Measurements from ENCODE around the gene POLR3GL.

Gene POLR3GL

DNA sequence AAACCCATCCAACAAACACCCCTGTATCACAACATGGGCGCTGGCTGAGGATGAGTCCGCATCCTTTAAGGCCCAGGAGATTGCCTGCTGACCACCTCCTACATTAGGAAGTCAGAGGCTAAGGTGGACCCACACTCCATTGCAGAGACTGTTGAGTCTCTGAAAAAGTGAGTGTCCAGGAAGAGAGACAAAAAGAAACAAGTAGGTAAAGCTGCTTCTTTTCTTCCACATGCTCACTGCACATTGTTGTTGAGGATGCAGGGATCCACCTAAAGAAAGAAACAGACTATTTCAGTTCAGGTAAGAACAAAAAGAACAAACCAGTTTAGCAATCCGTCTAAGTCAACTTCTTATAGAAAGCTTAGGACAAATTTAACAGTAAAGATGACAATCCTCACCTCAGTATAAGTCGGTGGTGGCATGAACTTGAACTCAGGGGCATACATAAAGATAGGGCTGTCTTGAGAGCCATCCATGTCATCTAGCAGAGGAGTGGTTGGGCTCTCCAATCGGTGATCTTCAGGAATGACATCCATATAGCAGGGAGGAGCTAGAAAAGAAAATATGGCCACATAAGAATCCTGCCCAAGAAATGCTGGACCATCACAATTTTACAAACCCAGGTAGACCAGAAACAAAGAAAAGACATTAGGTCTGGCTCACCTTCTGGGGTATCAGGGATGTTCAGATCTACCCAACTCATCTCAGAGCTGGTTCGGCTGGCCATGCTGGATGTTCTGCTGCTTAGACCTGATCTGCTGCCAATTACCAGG, 29.3 kb downstream of the POLR3GL start:
- H3K79me2 ChIP-seq (ENCODE audit: insufficient read depth, low read length): peaks cover 18% of the 10 kb centered on the region
- H3K27ac ChIP-seq (ENCODE audit: low read length): no peak overlapping the region
- no peaks in the 10 kb centered on the region for H3K27me3 ChIP-seq (ENCODE audit: insufficient read depth, low read length, poor library complexity)
- H3K4me3 ChIP-seq (ENCODE audit: low read depth in 1 of 2, low read length in 2 of 2): no peak overlapping the region
- no peak overlapping the region for H2AFZ ChIP-seq (ENCODE audit: low read depth, low read length)
- TF ChIP-seq, protein P1, sequence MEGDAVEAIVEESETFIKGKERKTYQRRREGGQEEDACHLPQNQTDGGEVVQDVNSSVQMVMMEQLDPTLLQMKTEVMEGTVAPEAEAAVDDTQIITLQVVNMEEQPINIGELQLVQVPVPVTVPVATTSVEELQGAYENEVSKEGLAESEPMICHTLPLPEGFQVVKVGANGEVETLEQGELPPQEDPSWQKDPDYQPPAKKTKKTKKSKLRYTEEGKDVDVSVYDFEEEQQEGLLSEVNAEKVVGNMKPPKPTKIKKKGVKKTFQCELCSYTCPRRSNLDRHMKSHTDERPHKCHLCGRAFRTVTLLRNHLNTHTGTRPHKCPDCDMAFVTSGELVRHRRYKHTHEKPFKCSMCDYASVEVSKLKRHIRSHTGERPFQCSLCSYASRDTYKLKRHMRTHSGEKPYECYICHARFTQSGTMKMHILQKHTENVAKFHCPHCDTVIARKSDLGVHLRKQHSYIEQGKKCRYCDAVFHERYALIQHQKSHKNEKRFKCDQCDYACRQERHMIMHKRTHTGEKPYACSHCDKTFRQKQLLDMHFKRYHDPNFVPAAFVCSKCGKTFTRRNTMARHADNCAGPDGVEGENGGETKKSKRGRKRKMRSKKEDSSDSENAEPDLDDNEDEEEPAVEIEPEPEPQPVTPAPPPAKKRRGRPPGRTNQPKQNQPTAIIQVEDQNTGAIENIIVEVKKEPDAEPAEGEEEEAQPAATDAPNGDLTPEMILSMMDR (IDR thresholded peaks at IDR 0.05; ENCODE audit: borderline replicate concordance, extremely low read depth, low read length, poor library complexity, severe bottlenecking): no peak
- no peak for TF ChIP-seq EZH2 (IDR thresholded peaks at IDR 0.05; ENCODE audit: borderline replicate concordance, low read depth, low read length, severe bottlenecking)
- peaks cover 18% of the 10 kb centered on the region for H3K36me3 ChIP-seq (ENCODE audit: insufficient read depth, low read length)
- no peaks in the 10 kb centered on the region for H4K20me1 ChIP-seq (ENCODE audit: insufficient read depth, low read length)
- no peak overlapping the region for H3K9ac ChIP-seq (ENCODE audit: low read depth, low read length)
- DNase-seq (no peak), ATAC-seq (ENCODE audit: insufficient read depth, low read depth) (no peak)
- peaks cover 46% of the 10 kb centered on the region for H3K4me1 ChIP-seq (ENCODE audit: insufficient read depth, low read length)
- H3K4me2 ChIP-seq (ENCODE audit: insufficient read depth, low read length): peak overlapping the region; percentile 97; the same call in 1 of the 2 replicates
- no peaks in the 10 kb centered on the region for H3K9me3 ChIP-seq (ENCODE audit: insufficient read depth, low read length, severe bottlenecking)

DNA sequence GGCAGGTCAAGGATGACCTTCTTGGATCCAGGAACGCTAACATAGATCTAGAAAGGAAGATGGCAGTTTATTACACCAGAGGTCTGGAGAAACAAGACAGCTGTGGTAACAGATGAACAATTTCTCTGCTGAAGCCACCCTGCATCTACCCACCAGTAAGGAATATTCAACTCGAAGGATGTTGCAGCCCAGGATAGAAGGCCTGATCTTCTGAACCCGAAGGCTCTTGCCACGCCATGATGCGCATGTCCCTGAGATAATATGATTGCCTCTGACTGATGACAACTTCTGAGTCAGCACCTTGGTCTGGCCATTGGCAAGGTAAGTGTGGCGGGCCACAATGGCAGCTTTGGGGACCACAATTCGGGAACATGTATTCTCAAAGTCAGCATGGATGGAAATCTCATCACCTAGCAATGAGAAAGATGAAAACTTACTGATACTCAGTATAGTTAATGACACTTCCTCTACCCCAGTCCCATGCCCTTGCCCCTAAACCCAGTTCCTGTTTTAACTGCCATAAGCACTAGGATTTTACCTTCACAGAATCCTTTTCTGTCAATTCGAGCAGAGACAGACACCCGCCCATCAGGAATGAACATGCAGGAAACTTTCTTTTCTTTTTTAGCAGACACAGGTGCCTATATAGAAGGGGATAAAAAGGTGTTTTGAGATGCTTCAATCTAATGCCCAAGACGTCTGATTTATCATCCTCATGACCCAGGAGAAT, 30.1 kb downstream of the POLR3GL start:
- no peak for TF ChIP-seq EZH2 (IDR thresholded peaks at IDR 0.05; ENCODE audit: borderline replicate concordance, low read depth, low read length, severe bottlenecking)
- TF ChIP-seq, protein P1 (IDR thresholded peaks at IDR 0.05; ENCODE audit: borderline replicate concordance, extremely low read depth, low read length, poor library complexity, severe bottlenecking): no peak
- H4K20me1 ChIP-seq (ENCODE audit: insufficient read depth, low read length): no peaks in the 10 kb centered on the region
- peaks cover 18% of the 10 kb centered on the region for H3K36me3 ChIP-seq (ENCODE audit: insufficient read depth, low read length)
- H3K27ac ChIP-seq (ENCODE audit: low read length): no peak overlapping the region
- H3K9me3 ChIP-seq (ENCODE audit: insufficient read depth, low read length, severe bottlenecking): no peaks in the 10 kb centered on the region
- H2AFZ ChIP-seq (ENCODE audit: low read depth, low read length): no peak overlapping the region
- peak overlapping the region; percentile 97 for H3K4me2 ChIP-seq (ENCODE audit: insufficient read depth, low read length)
- peak overlapping the region in 1 of 2 experiments; percentile 84; a peak in 2 of 4 replicates for H3K4me3 ChIP-seq (ENCODE audit: low read depth in 1 of 2, low read length in 2 of 2)
- H3K4me1 ChIP-seq (ENCODE audit: insufficient read depth, low read length): peaks cover 53% of the 10 kb centered on the region
- no peak for ATAC-seq (ENCODE audit: insufficient read depth, low read depth)
- no peaks in the 10 kb centered on the region for H3K27me3 ChIP-seq (ENCODE audit: insufficient read depth, low read length, poor library complexity)
- peak overlapping the region; percentile 73 for H3K9ac ChIP-seq (ENCODE audit: low read depth, low read length)
- no peak for DNase-seq
- H3K79me2 ChIP-seq (ENCODE audit: insufficient read depth, low read length): peaks cover 18% of the 10 kb centered on the region

DNA sequence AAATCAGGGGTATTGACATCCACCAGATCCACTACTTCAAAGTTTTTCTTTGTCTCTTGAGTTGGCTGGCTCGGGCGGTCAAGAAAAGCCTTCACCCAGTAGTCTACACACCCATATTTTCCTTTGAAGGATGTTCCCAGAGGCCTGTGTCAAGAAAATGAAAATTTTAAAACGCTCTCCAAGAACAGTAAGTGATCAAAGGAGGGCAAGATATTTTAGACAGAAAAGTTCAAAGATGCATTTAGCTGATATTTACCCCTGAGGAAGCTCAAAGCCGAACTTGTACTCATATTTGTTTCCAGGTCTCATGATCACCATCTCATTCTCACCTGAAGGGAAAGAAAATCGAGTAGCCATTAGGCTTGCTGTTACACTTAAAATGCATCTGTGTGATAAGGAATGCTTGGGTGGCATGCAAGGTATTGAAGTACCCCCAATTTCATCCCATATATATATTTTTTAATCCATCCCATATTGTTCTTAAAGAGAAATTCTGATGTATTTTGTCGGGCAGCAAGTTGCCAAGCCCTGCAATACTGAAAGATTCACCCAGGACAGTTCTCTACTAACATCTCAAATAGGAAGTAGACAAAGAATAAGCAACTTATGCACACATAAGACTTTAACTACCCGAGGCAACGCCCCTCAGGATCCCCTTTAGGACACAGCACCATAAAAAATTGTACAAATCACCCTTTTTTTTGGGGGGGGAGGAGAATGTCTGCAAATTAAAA, 30.8 kb downstream of the POLR3GL start:
- peak overlapping the region; percentile 73 for H3K9ac ChIP-seq (ENCODE audit: low read depth, low read length)
- no peaks in the 10 kb centered on the region for H3K27me3 ChIP-seq (ENCODE audit: insufficient read depth, low read length, poor library complexity)
- H3K79me2 ChIP-seq (ENCODE audit: insufficient read depth, low read length): peaks cover 18% of the 10 kb centered on the region
- H3K4me1 ChIP-seq (ENCODE audit: insufficient read depth, low read length): peaks cover 61% of the 10 kb centered on the region
- peak overlapping the region; percentile 75 to 84 for H3K4me3 ChIP-seq (ENCODE audit: low read depth in 1 of 2, low read length in 2 of 2)
- no peak for ATAC-seq (ENCODE audit: insufficient read depth, low read depth)
- DNase-seq: no peak
- TF ChIP-seq, protein P1 (IDR thresholded peaks at IDR 0.05; ENCODE audit: borderline replicate concordance, extremely low read depth, low read length, poor library complexity, severe bottlenecking): no peak
- TF ChIP-seq EZH2 (IDR thresholded peaks at IDR 0.05; ENCODE audit: borderline replicate concordance, low read depth, low read length, severe bottlenecking): no peak
- no peaks in the 10 kb centered on the region for H4K20me1 ChIP-seq (ENCODE audit: insufficient read depth, low read length)
- H2AFZ ChIP-seq (ENCODE audit: low read depth, low read length): peak overlapping the region; percentile 84
- peak overlapping the region; percentile 97 for H3K27ac ChIP-seq (ENCODE audit: low read length)
- H3K4me2 ChIP-seq (ENCODE audit: insufficient read depth, low read length): peak overlapping the region; percentile 97
- no peaks in the 10 kb centered on the region for H3K9me3 ChIP-seq (ENCODE audit: insufficient read depth, low read length, severe bottlenecking)
- H3K36me3 ChIP-seq (ENCODE audit: insufficient read depth, low read length): peaks cover 18% of the 10 kb centered on the region
